Measurements from ENCODE around the gene PAX7.

PAX7 gene

GRCh38 chr1:18597160-18598042 is 33.2 kb upstream of the PAX7 start:
- Histone ChIP-seq H3K9ac (ENCODE audit: insufficient read length, low read depth) (no peak overlapping the region), H3K9me3 (ENCODE audit: insufficient read depth, low read length) (no peaks in the 10 kb centered on the region), H3K27me3 (ENCODE audit: insufficient read depth, insufficient read length) (peaks cover 18% of the 10 kb centered on the region), H3K4me3 (ENCODE audit: insufficient read length, low read depth) (no peak overlapping the region), H3K36me3 (ENCODE audit: insufficient read depth, insufficient read length, low read length) (no peaks in the 10 kb centered on the region), H3K4me1 (ENCODE audit: insufficient read depth, insufficient read length) (peaks cover 4% of the 10 kb centered on the region)
- TF ChIP-seq YY1 (IDR thresholded peaks at IDR 0.05; ENCODE audit: insufficient read depth, insufficient read length) (no peak), ZNF274 (IDR thresholded peaks at IDR 0.05; ENCODE audit: low read depth, low read length) (no peak), SUZ12 (IDR thresholded peaks at IDR 0.05; ENCODE audit: extremely low read depth, insufficient read depth, insufficient read length) (no peak)
- DNase-seq (ENCODE audit: low read depth, low spot score) = no peak

- Histone ChIP-seq H3K9ac (ENCODE audit: insufficient read length, low read depth) (no peak overlapping the region), H3K9me3 (ENCODE audit: insufficient read depth, low read length) (no peaks in the 10 kb centered on the region), H3K36me3 (ENCODE audit: insufficient read depth, insufficient read length, low read length) (no peaks in the 10 kb centered on the region), H3K4me3 (ENCODE audit: insufficient read length, low read depth) (no peak overlapping the region), H3K4me1 (ENCODE audit: insufficient read depth, insufficient read length) (peaks cover 4% of the 10 kb centered on the region), H3K27me3 (ENCODE audit: insufficient read depth, insufficient read length) (peaks cover 26% of the 10 kb centered on the region)
- no peak for DNase-seq (ENCODE audit: low read depth, low spot score)
- TF ChIP-seq SUZ12 (IDR thresholded peaks at IDR 0.05; ENCODE audit: extremely low read depth, insufficient read depth, insufficient read length) (no peak), YY1 (IDR thresholded peaks at IDR 0.05; ENCODE audit: insufficient read depth, insufficient read length) (no peak), ZNF274 (IDR thresholded peaks at IDR 0.05; ENCODE audit: low read depth, low read length) (no peak)
Observed at GRCh38 chr1:18599086-18599485, 31.6 kb upstream of the PAX7 start.

GRCh38 chr1:18599704-18600103 is 30.9 kb upstream of the PAX7 start:
- H3K4me1 ChIP-seq (ENCODE audit: insufficient read depth, insufficient read length) = peaks cover 4% of the 10 kb centered on the region
- no peaks in the 10 kb centered on the region for H3K9me3 ChIP-seq (ENCODE audit: insufficient read depth, low read length)
- H3K9ac ChIP-seq (ENCODE audit: insufficient read length, low read depth) = peak overlapping the region; percentile 50
- H3K4me3 ChIP-seq (ENCODE audit: insufficient read length, low read depth) = no peak overlapping the region
- no peak for DNase-seq (ENCODE audit: low read depth, low spot score)
- H3K27me3 ChIP-seq (ENCODE audit: insufficient read depth, insufficient read length) = peaks cover 24% of the 10 kb centered on the region
- TF ChIP-seq SUZ12 (IDR thresholded peaks at IDR 0.05; ENCODE audit: extremely low read depth, insufficient read depth, insufficient read length) (no peak), YY1 (IDR thresholded peaks at IDR 0.05; ENCODE audit: insufficient read depth, insufficient read length) (no peak), ZNF274 (IDR thresholded peaks at IDR 0.05; ENCODE audit: low read depth, low read length) (no peak)
- H3K36me3 ChIP-seq (ENCODE audit: insufficient read depth, insufficient read length, low read length) = no peaks in the 10 kb centered on the region

DNA sequence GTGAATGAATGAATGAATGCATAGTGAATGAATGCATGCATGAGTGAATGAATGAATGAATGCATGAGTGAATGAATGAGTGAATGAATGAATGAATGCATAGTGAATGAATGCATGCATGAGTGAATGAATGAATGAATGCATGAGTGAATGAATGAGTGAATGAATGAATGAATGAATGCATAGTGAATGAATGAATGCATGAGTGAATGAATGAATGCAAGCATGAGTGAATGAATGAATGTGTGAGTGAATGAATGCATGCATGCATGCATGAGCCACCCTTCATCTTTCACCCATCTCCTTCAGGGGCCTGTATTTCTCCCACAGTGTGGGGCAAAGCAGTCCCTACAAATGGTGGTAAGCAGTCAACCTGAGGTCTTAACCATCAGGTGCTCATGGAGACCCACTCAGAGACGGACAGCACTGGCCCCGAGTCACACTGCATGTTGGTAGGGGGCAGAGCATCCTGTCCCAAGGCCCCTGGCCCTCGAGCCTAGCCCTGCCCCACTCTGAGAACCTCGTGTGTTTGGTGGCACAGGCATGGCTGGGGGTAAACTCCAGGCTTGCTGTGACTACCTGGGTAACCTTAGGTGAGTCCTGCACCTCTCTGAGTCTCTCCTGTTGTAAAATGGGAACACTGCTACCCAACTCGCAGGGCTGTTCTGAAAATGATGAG is 28.0 kb upstream of the PAX7 start:
- Histone ChIP-seq H3K4me3 (ENCODE audit: insufficient read length, low read depth) (no peak overlapping the region), H3K9ac (ENCODE audit: insufficient read length, low read depth) (no peak overlapping the region), H3K27me3 (ENCODE audit: insufficient read depth, insufficient read length) (peaks cover 23% of the 10 kb centered on the region), H3K9me3 (ENCODE audit: insufficient read depth, low read length) (no peaks in the 10 kb centered on the region), H3K4me1 (ENCODE audit: insufficient read depth, insufficient read length) (peaks cover 4% of the 10 kb centered on the region), H3K36me3 (ENCODE audit: insufficient read depth, insufficient read length, low read length) (no peaks in the 10 kb centered on the region)
- DNase-seq (ENCODE audit: low read depth, low spot score) = no peak
- TF ChIP-seq YY1 (IDR thresholded peaks at IDR 0.05; ENCODE audit: insufficient read depth, insufficient read length) = no peak
- no peak for TF ChIP-seq SUZ12 (IDR thresholded peaks at IDR 0.05; ENCODE audit: extremely low read depth, insufficient read depth, insufficient read length)

DNA sequence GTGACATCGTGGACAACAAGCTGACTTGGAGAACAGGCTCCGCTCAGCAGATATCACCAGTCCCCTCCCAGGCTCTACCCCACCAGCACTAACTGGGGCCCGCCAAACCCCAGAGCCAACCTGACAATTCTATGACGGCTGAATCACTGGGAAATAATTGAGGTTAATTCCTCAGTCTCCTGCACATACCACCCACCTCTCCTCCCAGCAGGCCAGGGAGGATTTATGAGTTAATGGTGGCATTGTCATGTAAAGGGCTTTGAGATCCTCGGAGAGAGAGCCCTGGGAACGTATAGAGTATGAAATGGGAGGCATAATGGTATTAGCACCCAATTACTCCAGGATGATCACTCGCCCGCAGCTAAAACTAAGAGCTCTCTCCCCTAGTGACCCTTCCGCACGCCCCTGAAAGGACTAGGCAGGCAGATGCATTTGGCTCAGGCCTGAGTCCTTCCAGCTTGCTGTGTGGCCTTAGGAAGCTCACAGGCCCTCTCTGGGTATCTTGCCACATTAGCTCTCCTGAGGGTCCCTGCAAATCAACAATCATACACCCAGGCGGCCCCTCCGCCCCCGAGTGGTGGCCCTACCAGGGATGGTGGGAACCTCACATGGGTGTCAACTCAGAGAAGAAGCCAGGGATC is 27.3 kb upstream of the PAX7 start:
- TF ChIP-seq ZNF274 (IDR thresholded peaks at IDR 0.05; ENCODE audit: low read depth, low read length) (no peak), SUZ12 (IDR thresholded peaks at IDR 0.05; ENCODE audit: extremely low read depth, insufficient read depth, insufficient read length) (no peak), YY1 (IDR thresholded peaks at IDR 0.05; ENCODE audit: insufficient read depth, insufficient read length) (no peak)
- no peak for DNase-seq (ENCODE audit: low read depth, low spot score)
- Histone ChIP-seq H3K4me1 (ENCODE audit: insufficient read depth, insufficient read length) (peaks cover 4% of the 10 kb centered on the region), H3K27me3 (ENCODE audit: insufficient read depth, insufficient read length) (peaks cover 23% of the 10 kb centered on the region), H3K36me3 (ENCODE audit: insufficient read depth, insufficient read length, low read length) (no peaks in the 10 kb centered on the region), H3K9me3 (ENCODE audit: insufficient read depth, low read length) (no peaks in the 10 kb centered on the region), H3K9ac (ENCODE audit: insufficient read length, low read depth) (no peak overlapping the region), H3K4me3 (ENCODE audit: insufficient read length, low read depth) (no peak overlapping the region)

DNA sequence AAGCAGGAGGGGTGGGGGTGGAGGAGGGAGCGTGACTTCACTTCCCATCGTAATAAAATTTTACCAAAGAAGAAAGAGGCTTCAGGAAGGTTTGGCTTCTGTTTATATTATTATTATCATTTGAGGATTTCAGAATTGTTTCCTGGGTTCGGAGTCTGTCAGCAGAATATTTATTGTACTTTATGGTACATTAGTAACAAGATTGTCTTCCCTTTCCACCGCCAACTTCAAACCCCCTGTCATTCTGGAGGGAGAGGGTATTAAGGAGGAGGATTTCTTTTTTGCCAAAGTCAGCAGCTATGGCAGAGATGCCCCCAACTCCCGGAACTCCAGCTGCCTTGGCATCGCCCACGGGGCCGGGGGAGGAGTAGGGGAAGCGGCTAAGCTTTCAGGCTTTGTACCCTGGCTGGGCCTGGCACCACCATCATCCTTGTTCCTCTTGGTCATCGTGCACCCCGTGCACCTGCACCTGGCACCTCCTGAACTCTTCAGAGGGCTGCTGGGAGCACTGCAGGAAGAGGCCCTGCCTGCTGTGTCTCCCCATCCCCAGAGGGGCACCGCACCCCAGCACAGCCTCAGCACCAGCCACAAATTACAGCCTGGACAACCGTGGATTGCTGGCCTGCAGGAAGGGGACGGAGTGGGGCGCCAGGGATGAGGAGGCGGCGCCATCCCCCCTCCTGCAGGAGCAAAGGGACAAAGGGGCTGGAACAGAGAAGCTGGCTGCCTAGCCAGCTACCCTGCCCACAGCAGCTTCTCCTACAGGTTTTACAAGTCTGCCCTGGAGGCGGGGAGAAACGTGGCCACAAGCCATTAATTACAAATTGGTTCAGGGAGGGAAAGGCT is 24.0 kb upstream of the PAX7 start:
- Histone ChIP-seq H3K4me1 (ENCODE audit: insufficient read depth, insufficient read length) (no peaks in the 10 kb centered on the region), H3K9ac (ENCODE audit: insufficient read length, low read depth) (no peak overlapping the region), H3K27me3 (ENCODE audit: insufficient read depth, insufficient read length) (peaks cover 21% of the 10 kb centered on the region), H3K9me3 (ENCODE audit: insufficient read depth, low read length) (no peaks in the 10 kb centered on the region), H3K4me3 (ENCODE audit: insufficient read length, low read depth) (no peak overlapping the region), H3K36me3 (ENCODE audit: insufficient read depth, insufficient read length, low read length) (no peaks in the 10 kb centered on the region)
- TF ChIP-seq ZNF274 (IDR thresholded peaks at IDR 0.05; ENCODE audit: low read depth, low read length) (no peak), YY1 (IDR thresholded peaks at IDR 0.05; ENCODE audit: insufficient read depth, insufficient read length) (no peak), SUZ12 (IDR thresholded peaks at IDR 0.05; ENCODE audit: extremely low read depth, insufficient read depth, insufficient read length) (no peak)
- no peak for DNase-seq (ENCODE audit: low read depth, low spot score)
